SK-N-SH (cell line): ENCODE results near the gene CDK5RAP2. TPM values are rescaled to one million over a fixed set of nuclear protein-coding genes. Genes with fewer than 3 reads are reported as not detected.

Experiments
- CTCF ChIA-PET: fragments of 300-600, 350-600 bp; formaldehyde crosslinking; extraction: SDS; loops from one replicate; lab custom pipeline; 2021; lab: Yijun Ruan, JAX
- POLR2A ChIA-PET: fragments of 350-600 bp; sonication (Branson Sonifier 250); formaldehyde crosslinking; extraction: SDS; loops from one replicate; lab custom pipeline; 2020; ENCODE audit warnings: antibody characterized with exemption, inconsistent platforms; lab: Yijun Ruan, JAX
- DNase-seq: peaks from one replicate; pipeline ENCODE4 v3.0.0; 2012
- H2AFZ ChIP-seq: fragments of 200-600 bp; sonication (generic); 2 replicates; pipeline ENCODE4 v1.8.1; 2016; ENCODE audit warnings: antibody characterized with exemption, mild to moderate bottlenecking, low read depth
- H3F3A ChIP-seq: fragments of 200-600 bp; sonication (generic); replicated peaks from 2 replicates; pipeline ENCODE3; 2016; ENCODE audit warnings: antibody characterized with exemption, mild to moderate bottlenecking; ENCODE audit not compliant: insufficient read depth
- H3K27ac ChIP-seq, 2 experiments: fragments of 200-500 bp in 1 of 2; fragments of 200-600 bp in 1 of 2; sonication (Bioruptor generic) in 1 of 2; sonication (generic), shearing (Covaris generic) in 1 of 2; 2 replicates each; pipeline versions ENCODE4 v1.5.1 to v1.6.1; 2014 to 2016; ENCODE audit warnings: low read depth in 2 of 2, inconsistent platforms in 1 of 2, low read length in 1 of 2, mild to moderate bottlenecking in 1 of 2, mixed read lengths in 1 of 2
- H3K27me3 ChIP-seq: fragments of 200-600 bp; sonication (generic), shearing (Covaris generic); 2 replicates; pipeline ENCODE4 v1.6.1; 2016; ENCODE audit warnings: mixed run types; ENCODE audit not compliant: insufficient read depth
- H3K36me3 ChIP-seq, 2 experiments: fragments of 200-500 bp in 1 of 2; fragments of 200-600 bp in 1 of 2; sonication (Bioruptor generic) in 1 of 2; sonication (generic) in 1 of 2; replicated peaks in 1 of 2; 2 replicates each; pipeline versions ENCODE3 to v1.5.1; 2014 to 2016; ENCODE audit warnings: low read length in 1 of 2, mild to moderate bottlenecking in 1 of 2; ENCODE audit not compliant: insufficient read depth in 2 of 2, control insufficient read depth in 1 of 2
- H3K4me1 ChIP-seq, 2 experiments: fragments of 200-500 bp in 1 of 2; fragments of 200-600 bp in 1 of 2; sonication (Bioruptor generic) in 1 of 2; sonication (generic), shearing (Covaris generic) in 1 of 2; 2 replicates each; pipeline versions ENCODE4 v1.5.1 to v1.6.1; 2014 to 2016; ENCODE audit warnings: low read depth in 1 of 2, low read length in 1 of 2, mixed run types in 1 of 2; ENCODE audit not compliant: insufficient read depth in 2 of 2, control insufficient read depth in 1 of 2
- H3K4me2 ChIP-seq: fragments of 200-600 bp; sonication (generic), shearing (Covaris generic); 2 replicates; pipeline ENCODE4 v1.6.1; 2017; ENCODE audit warnings: mixed run types
- H3K4me3 ChIP-seq, 2 experiments: fragments of 200-500 bp in 1 of 2; fragments of 200-600 bp in 1 of 2; sonication (Bioruptor generic) in 1 of 2; sonication (generic), shearing (Covaris generic) in 1 of 2; 2 replicates each; pipeline versions ENCODE4 v1.5.1 to v1.8.1; 2014 to 2016; ENCODE audit warnings: low read depth in 2 of 2, inconsistent platforms in 1 of 2, low read length in 1 of 2, mild to moderate bottlenecking in 1 of 2, mixed read lengths in 1 of 2, moderate library complexity in 1 of 2
- H3K79me2 ChIP-seq: fragments of 200-600 bp; sonication (generic); 2 replicates; pipeline ENCODE4 v1.8.1; 2017; ENCODE audit warnings: mild to moderate bottlenecking; ENCODE audit not compliant: insufficient read depth
- H3K9ac ChIP-seq: fragments of 200-600 bp; sonication (generic); 2 replicates; pipeline ENCODE4 v1.6.1; 2017; ENCODE audit warnings: mixed run types
- H3K9me2 ChIP-seq: fragments of 200-600 bp; sonication (generic); 2 replicates; pipeline ENCODE4 v1.6.1; 2017; ENCODE audit warnings: mixed run types
- H3K9me3 ChIP-seq: fragments of 200-600 bp; sonication (generic); 2 replicates; pipeline ENCODE4 v1.6.1; 2017; ENCODE audit warnings: mixed run types, mild to moderate bottlenecking, moderate library complexity
- H4K20me1 ChIP-seq: fragments of 200-600 bp; sonication (generic); 2 replicates; pipeline ENCODE4 v1.6.1; 2017; ENCODE audit warnings: mild to moderate bottlenecking, mixed run types; ENCODE audit not compliant: insufficient read depth
- CTCF ChIP-seq: fragments of 200-600 bp; sonication (generic); IDR thresholded peaks from 2 replicates; pipeline ENCODE4 v1.6.1; 2017; ENCODE audit warnings: antibody characterized with exemption, mild to moderate bottlenecking, moderate library complexity
- EZH2phosphoT487 ChIP-seq: fragments of 200-600 bp; sonication (generic); IDR thresholded peaks from 2 replicates; pipeline ENCODE4 v1.6.1; 2017; ENCODE audit warnings: low read depth, mixed run types, mild to moderate bottlenecking, antibody characterized with exemption, moderate library complexity, borderline replicate concordance
- FOSL2 ChIP-seq: IDR thresholded peaks from 2 replicates; pipeline ENCODE4 v1.4.0; 2012; ENCODE audit warnings: low read depth, mild to moderate bottlenecking, moderate library complexity, borderline replicate concordance
- GABPA ChIP-seq: IDR thresholded peaks from 2 replicates; pipeline ENCODE4 v1.4.0; 2012; ENCODE audit warnings: low read depth, mild to moderate bottlenecking
- GATA2 ChIP-seq: sonication (generic); formaldehyde crosslinking; IDR thresholded peaks from 2 replicates; pipeline ENCODE4 v1.5.0; 2020; ENCODE audit warnings: mild to moderate bottlenecking, missing genetic modification reagents
- JUND ChIP-seq: IDR thresholded peaks from 2 replicates; pipeline ENCODE4 v1.4.0; 2012
- MEF2A ChIP-seq: IDR thresholded peaks from 2 replicates; pipeline ENCODE4 v1.4.0; 2012; ENCODE audit warnings: low read depth, borderline replicate concordance
- MXI1 ChIP-seq: IDR thresholded peaks from 2 replicates; pipeline ENCODE4 v1.6.1; 2012; ENCODE audit warnings: mild to moderate bottlenecking, low read depth, low read length, improper control_type of control experiment
- NFIC ChIP-seq: IDR thresholded peaks from 2 replicates; pipeline ENCODE4 v1.4.0; 2012; ENCODE audit warnings: borderline replicate concordance
- POLR2AphosphoS5 ChIP-seq: IDR thresholded peaks from 2 replicates; pipeline ENCODE4 v1.6.1; 2012; ENCODE audit warnings: low read depth, low read length
- RCOR1 ChIP-seq: fragments of 150-350 bp; IDR thresholded peaks from 2 replicates; pipeline ENCODE4 v1.6.1; 2017; ENCODE audit warnings: antibody characterized with exemption, low read length
- RFX5 ChIP-seq: IDR thresholded peaks from 2 replicates; pipeline ENCODE4 v1.6.1; 2012; ENCODE audit warnings: mild to moderate bottlenecking, improper control_type of control experiment, low read length
- RXRA ChIP-seq: IDR thresholded peaks from 2 replicates; pipeline ENCODE4 v1.4.0; 2012; ENCODE audit warnings: low read depth, mild to moderate bottlenecking, borderline replicate concordance
- SIN3A ChIP-seq: IDR thresholded peaks from 2 replicates; pipeline ENCODE4 v1.6.1; 2012; ENCODE audit warnings: low read depth, mild to moderate bottlenecking, low read length, moderate library complexity, borderline replicate concordance
- SMC3 ChIP-seq: IDR thresholded peaks from 2 replicates; pipeline ENCODE4 v1.6.1; 2012; ENCODE audit warnings: low read depth, low read length, improper control_type of control experiment
- TCF12 ChIP-seq: IDR thresholded peaks from 2 replicates; pipeline ENCODE4 v1.4.0; 2012
- USF2 ChIP-seq: fragments of 150-350 bp; IDR thresholded peaks from 2 replicates; pipeline ENCODE4 v1.6.1; 2017; ENCODE audit warnings: antibody characterized with exemption, low read length, low read depth, borderline replicate concordance
- YY1 ChIP-seq: IDR thresholded peaks from 2 replicates; pipeline ENCODE4 v1.4.0; 2012; ENCODE audit warnings: low read depth, mild to moderate bottlenecking
- WGBS: methylation state at CpG from one replicate; pipeline ENCODE4 v1.1.6; 2017; ENCODE audit warnings: low lambda C conversion rate; 5-methylcytosine and 5-hydroxymethylcytosine counted together
- polyA plus RNA-seq, 3 experiments: library from polyadenylated mRNA; depleted of rRNA; stranded (reverse); fragments of >200 nt; gene quantifications; 2 replicates each; pipeline ENCODE4 v1.2.3, GENCODE V29; 2012
- TF ChIP-seq, protein P1 (sequence below): IDR thresholded peaks from 2 replicates; pipeline ENCODE4 v1.4.0; 2012; ENCODE audit warnings: low read depth, borderline replicate concordance
- TF ChIP-seq, protein P2 (sequence below): IDR thresholded peaks from 2 replicates; pipeline ENCODE4 v1.6.1; 2012; ENCODE audit warnings: mild to moderate bottlenecking, low read depth, low read length, moderate library complexity

CDK5RAP2 gene
- polyA plus RNA-seq, 1 of the 3 experiments (the other 2 are of a cell fraction): 20.7 TPM

DNA sequence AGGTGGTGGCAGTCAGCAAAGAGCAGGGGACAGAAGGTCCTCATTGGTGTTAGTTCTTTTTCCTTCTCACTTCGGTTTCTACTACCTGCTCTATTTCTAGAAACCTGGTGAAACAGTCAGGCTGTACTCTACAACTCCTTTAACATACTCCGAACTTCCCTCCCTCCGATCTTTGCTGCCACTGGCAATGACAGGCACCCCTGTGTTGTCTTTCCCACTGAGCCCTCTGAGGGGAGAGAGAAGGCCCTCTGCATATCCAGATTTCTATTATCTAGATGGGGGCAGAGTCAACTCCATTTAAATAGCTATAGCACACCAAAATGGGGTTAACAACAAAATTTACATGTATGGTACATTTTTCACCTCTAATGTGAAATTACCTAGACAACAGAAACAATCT is 123.7 kb downstream of the CDK5RAP2 start:
- CTCF ChIA-PET: interaction anchor here (1.0 to 1.1 kb wide), 2 partner anchors 17 to 21 kb away, joined by 3 to 5 read pairs; no protein-coding TSS in a partner anchor
- no peak for DNase-seq
- Histone ChIP-seq H3K79me2 (no peaks in the 10 kb centered on the region), H3K4me1 (no peaks in the 10 kb centered on the region), H3K9ac (no peak overlapping the region), H3K4me2 (no peak overlapping the region), H3K9me3 (no peaks in the 10 kb centered on the region), H3K4me3 (no peak overlapping the region), H3K27ac (no peak overlapping the region)
- TF ChIP-seq SIN3A (no peak), YY1 (no peak), NFIC (no peak), GABPA (no peak)
- TF ChIP-seq, all 33 proteins: peak for 0
- Histone ChIP-seq H3K27me3 (no peaks in the 10 kb centered on the region), H3K9me2 (no peaks in the 10 kb centered on the region), H4K20me1 (no peaks in the 10 kb centered on the region), H2AFZ (no peak overlapping the region), H3F3A (no peaks in the 10 kb centered on the region), H3K36me3 (peaks cover 29 to 58% of the 10 kb centered on the region in 2 experiments)
- 98% methylated on average over 3 of the region's 3 CpGs for WGBS
- POLR2A ChIA-PET: no interaction called here

- H3K9ac ChIP-seq: no peak overlapping the region
- TF ChIP-seq SIN3A (no peak), NFIC (no peak), GATA2 (CRISPR knock-in tag) (no peak), RFX5 (no peak), RCOR1 (no peak), MEF2A (no peak), TCF12 (no peak), POLR2AphosphoS5 (no peak), MXI1 (no peak), FOSL2 (no peak), EZH2phosphoT487 (no peak), JUND (no peak), GABPA (no peak), USF2 (no peak), RXRA (no peak), YY1 (no peak), SMC3 (no peak), CTCF (no peak)
- TF ChIP-seq, protein P1, sequence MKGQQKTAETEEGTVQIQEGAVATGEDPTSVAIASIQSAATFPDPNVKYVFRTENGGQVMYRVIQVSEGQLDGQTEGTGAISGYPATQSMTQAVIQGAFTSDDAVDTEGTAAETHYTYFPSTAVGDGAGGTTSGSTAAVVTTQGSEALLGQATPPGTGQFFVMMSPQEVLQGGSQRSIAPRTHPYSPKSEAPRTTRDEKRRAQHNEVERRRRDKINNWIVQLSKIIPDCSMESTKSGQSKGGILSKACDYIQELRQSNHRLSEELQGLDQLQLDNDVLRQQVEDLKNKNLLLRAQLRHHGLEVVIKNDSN: no peak
- TF ChIP-seq, protein P2, sequence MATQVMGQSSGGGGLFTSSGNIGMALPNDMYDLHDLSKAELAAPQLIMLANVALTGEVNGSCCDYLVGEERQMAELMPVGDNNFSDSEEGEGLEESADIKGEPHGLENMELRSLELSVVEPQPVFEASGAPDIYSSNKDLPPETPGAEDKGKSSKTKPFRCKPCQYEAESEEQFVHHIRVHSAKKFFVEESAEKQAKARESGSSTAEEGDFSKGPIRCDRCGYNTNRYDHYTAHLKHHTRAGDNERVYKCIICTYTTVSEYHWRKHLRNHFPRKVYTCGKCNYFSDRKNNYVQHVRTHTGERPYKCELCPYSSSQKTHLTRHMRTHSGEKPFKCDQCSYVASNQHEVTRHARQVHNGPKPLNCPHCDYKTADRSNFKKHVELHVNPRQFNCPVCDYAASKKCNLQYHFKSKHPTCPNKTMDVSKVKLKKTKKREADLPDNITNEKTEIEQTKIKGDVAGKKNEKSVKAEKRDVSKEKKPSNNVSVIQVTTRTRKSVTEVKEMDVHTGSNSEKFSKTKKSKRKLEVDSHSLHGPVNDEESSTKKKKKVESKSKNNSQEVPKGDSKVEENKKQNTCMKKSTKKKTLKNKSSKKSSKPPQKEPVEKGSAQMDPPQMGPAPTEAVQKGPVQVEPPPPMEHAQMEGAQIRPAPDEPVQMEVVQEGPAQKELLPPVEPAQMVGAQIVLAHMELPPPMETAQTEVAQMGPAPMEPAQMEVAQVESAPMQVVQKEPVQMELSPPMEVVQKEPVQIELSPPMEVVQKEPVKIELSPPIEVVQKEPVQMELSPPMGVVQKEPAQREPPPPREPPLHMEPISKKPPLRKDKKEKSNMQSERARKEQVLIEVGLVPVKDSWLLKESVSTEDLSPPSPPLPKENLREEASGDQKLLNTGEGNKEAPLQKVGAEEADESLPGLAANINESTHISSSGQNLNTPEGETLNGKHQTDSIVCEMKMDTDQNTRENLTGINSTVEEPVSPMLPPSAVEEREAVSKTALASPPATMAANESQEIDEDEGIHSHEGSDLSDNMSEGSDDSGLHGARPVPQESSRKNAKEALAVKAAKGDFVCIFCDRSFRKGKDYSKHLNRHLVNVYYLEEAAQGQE: no peak
- no peaks in the 10 kb centered on the region for H4K20me1 ChIP-seq
- H3F3A ChIP-seq: no peaks in the 10 kb centered on the region
- H3K36me3 ChIP-seq: peaks cover 34 to 58% of the 10 kb centered on the region in 2 experiments
- H3K27ac ChIP-seq: no peak overlapping the region
- H3K4me1 ChIP-seq: no peaks in the 10 kb centered on the region
- DNase-seq: no peak
- ChIA-PET POLR2A (no interaction called here), CTCF (interaction anchor here (0.9 to 1.4 kb wide), 2 partner anchors 23 to 145 kb away, joined by 3 read pairs; no protein-coding TSS in a partner anchor)
- no peaks in the 10 kb centered on the region for H3K9me2 ChIP-seq
- no peaks in the 10 kb centered on the region for H3K9me3 ChIP-seq
- 91% methylated on average over 3 of the region's 3 CpGs for WGBS
- no peak overlapping the region for H3K4me2 ChIP-seq
- no peak overlapping the region for H2AFZ ChIP-seq
- H3K27me3 ChIP-seq: no peaks in the 10 kb centered on the region
- H3K79me2 ChIP-seq: no peaks in the 10 kb centered on the region
- no peak overlapping the region for H3K4me3 ChIP-seq
These were observed 125.5 kb downstream of the CDK5RAP2 start for GRCh38 chr9:120454467-120454866.
